Spleen (tissue), 11 donors: ENCODE measurements around the gene CDH10. TPM values are rescaled to one million over a fixed set of nuclear protein-coding genes. Genes with fewer than 3 reads are reported as not detected.

Experiments used
- DNase-seq: peaks from one replicate; pipeline ENCODE4 v3.0.0-alpha.2; 2020
- H3K27ac ChIP-seq, 8 donors: fragments of 200-600 bp; sonication (generic) in 7 of 8; 1 replicate in 4 of 8; 2 replicates in 4 of 8; pipeline versions ENCODE4 v1.5.0 to v1.8.0; 2016 to 2021; ENCODE audit warnings: inconsistent platforms in 4 of 8, mild to moderate bottlenecking in 4 of 8, moderate library complexity in 1 of 8
- H3K27me3 ChIP-seq, 7 donors: fragments of 200-600 bp; sonication (generic) in 6 of 7; replicated peaks in 1 of 7; 1 replicate in 4 of 7; 2 replicates in 3 of 7; pipeline versions ENCODE4 v1.5.0 to v1.8.0; 2016 to 2021; ENCODE audit warnings: inconsistent platforms in 3 of 7, mild to moderate bottlenecking in 1 of 7
- H3K36me3 ChIP-seq, 6 donors: fragments of 200-600 bp; sonication (generic) in 5 of 6; 1 replicate in 4 of 6; 2 replicates in 2 of 6; pipeline versions ENCODE4 v1.5.0 to v1.8.0; 2016 to 2021; ENCODE audit warnings: inconsistent platforms in 2 of 6
- H3K4me1 ChIP-seq, 6 donors: fragments of 200-600 bp; sonication (generic) in 5 of 6; 1 replicate in 3 of 6; 2 replicates in 3 of 6; pipeline versions ENCODE4 v1.5.0 to v1.8.0; 2016 to 2021; ENCODE audit warnings: inconsistent platforms in 3 of 6
- H3K4me3 ChIP-seq, 8 donors: fragments of 200-600 bp; sonication (generic) in 7 of 8; 1 replicate in 4 of 8; 2 replicates in 4 of 8; pipeline versions ENCODE4 v1.5.0 to v1.8.0; 2016 to 2021; ENCODE audit warnings: inconsistent platforms in 4 of 8, mild to moderate bottlenecking in 4 of 8, moderate library complexity in 2 of 8
- H3K9me3 ChIP-seq, 8 donors: fragments of 200-600 bp; sonication (generic) in 7 of 8; 1 replicate in 4 of 8; 2 replicates in 4 of 8; pipeline versions ENCODE4 v1.5.0 to v1.8.0; 2016 to 2021; ENCODE audit warnings: inconsistent platforms in 4 of 8
- CTCF ChIP-seq, 11 experiments: fragments of 200-600 bp in 7 of 11; fragments of 450-650 bp in 4 of 11; sonication (generic) in 4 of 11; IDR thresholded peaks in 8 of 11; conservative IDR thresholded peaks in 3 of 11; 1 replicate in 7 of 11; 2 replicates in 4 of 11; pipeline versions ENCODE4 v1.4.0 to v1.8.0; 2016 to 2021; ENCODE audit warnings: antibody characterized with exemption in 11 of 11, inconsistent platforms in 4 of 11, mild to moderate bottlenecking in 1 of 11
- POLR2A ChIP-seq, 3 donors: fragments of 450-650 bp; IDR thresholded peaks; one replicate each; pipeline ENCODE4 v1.5.1; 2017; ENCODE audit warnings: antibody characterized with exemption in 3 of 3, mild to moderate bottlenecking in 1 of 3
- POLR2AphosphoS5 ChIP-seq, 3 donors: sonication (generic); formaldehyde crosslinking; IDR thresholded peaks; one replicate each; pipeline ENCODE4 v1.5.1; 2017; ENCODE audit warnings: antibody characterized with exemption in 3 of 3
- WGBS, 5 donors: extraction: QIAGEN DNeasy Blood & Tissue Kit in 3 of 5; methylation state at CpG; one replicate each; pipeline versions ENCODE4 v1.1.5 to v1.1.7; 2013 to 2018; 5-methylcytosine and 5-hydroxymethylcytosine counted together
- intact Hi-C: fragments of 100-400 bp; cut with DNase I; formaldehyde crosslinking; loops from one replicate; pipeline ENCODE4 v1.15.0; 2023; ENCODE audit warnings: low total_unique reads
- polyA plus RNA-seq, 3 donors: library from polyadenylated mRNA; stranded (reverse); fragments of 200-250 nt; gene quantifications; one replicate each; pipeline ENCODE4 v1.2.1, GENCODE V29; 2013
- total RNA-seq, 7 donors: library from RNA; depleted of rRNA in 3 of 7; stranded (reverse); fragments of >200 nt in 3 of 7; fragmentation: NEBNext Ultra II Directional in 4 of 7; extraction: Animal tissue kit (Norgen Biotek cat#: 25700) in 4 of 7; gene quantifications; one replicate each; pipeline versions ENCODE4 v1.1.0 to v1.2.1, GENCODE V29; 2016 to 2021
- donor health status: healthy with polysubstance abuse.
- donor health status: DM: no; HTN: no; CAD: no; lungs with moderate emphysema.
- donor health status: DM: no; HTN: no; CAD: no.
- donor health status: Bipolar disorder and iron deficiency.
- donor health status: healthy.
- donor health status: DM: no; HTN: no; CAD: no.
- donor health status: DM: yes; HTN: yes; CAD: no.

Gene CDH10
- total and polyA plus RNA-seq, 10 donors, result not detected

DNA sequence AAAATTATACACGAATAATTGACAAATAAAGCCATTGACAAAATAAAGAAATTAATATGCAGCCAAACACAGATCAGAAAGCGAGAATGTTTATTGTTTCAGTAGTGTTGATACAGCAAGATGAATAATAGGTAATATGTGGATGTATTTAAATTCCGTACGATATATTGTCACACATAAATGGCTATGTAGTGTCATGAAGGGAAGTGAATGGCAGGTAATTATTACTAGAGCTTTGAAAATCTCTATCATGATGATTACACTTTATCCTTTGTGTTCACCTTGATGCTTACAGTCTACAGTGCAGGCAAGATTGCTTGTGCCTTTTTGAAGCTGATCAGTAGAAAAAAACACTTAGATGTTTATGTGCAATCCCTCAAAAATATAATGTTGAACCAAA is 23.3 kb upstream of the CDH10 start:
- TF ChIP-seq POLR2A (IDR thresholded peaks at IDR 0.05), result no peak
- TF ChIP-seq POLR2AphosphoS5 (IDR thresholded peaks at IDR 0.05), result no peak
- 84 to 96% (median 87%) methylated on average over 4 of the region's 4 CpGs for WGBS, 5 donors
- no peak for DNase-seq
- Histone ChIP-seq H3K36me3 (no peaks in the 10 kb centered on the region), H3K9me3 (peaks cover 0 to 8% (median 3%) of the 10 kb centered on the region in 8 donors), H3K4me3 (no peak overlapping the region), H3K27ac (no peak overlapping the region), H3K4me1 (no peaks in the 10 kb centered on the region), H3K27me3 (no peaks in the 10 kb centered on the region)
- intact Hi-C loops, result no loop called here

DNA sequence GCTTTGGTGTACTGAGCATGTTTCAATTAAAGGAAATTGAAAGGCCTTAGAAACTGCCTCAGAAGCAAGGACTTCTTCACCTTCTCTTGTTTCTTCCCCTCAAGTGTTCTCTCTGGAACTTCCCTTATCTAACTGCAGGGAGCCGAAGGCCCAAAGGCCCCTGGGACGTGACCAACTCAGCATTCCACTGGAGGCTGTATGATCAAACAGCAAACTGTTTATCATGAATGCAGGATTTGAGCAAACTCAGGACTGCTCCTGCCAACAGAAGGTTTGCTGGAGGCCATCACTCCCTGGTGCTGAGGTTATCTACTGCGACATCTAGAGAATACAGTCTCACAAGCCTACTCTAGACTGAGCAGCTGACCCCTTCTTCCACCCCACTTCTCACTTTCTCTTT is 4.8 kb upstream of the CDH10 start:
- Histone ChIP-seq H3K4me1 (peaks cover 0 to 8% (median 0%) of the 10 kb centered on the region in 6 donors), H3K27me3 (peaks cover 0 to 11% (median 0%) of the 10 kb centered on the region in 7 donors), H3K4me3 (no peak overlapping the region), H3K9me3 (no peaks in the 10 kb centered on the region), H3K27ac (no peak overlapping the region), H3K36me3 (no peaks in the 10 kb centered on the region)
- intact Hi-C loops, result no loop called here
- no peak for DNase-seq
- TF ChIP-seq CTCF (IDR thresholded peaks at IDR 0.05 in 8 of 11, conservative IDR thresholded peaks at IDR 0.05 in 3 of 11) (no peak), POLR2AphosphoS5 (IDR thresholded peaks at IDR 0.05) (no peak), POLR2A (IDR thresholded peaks at IDR 0.05) (no peak)
- 73 to 92% (median 79%) methylated on average over 3 of the region's 3 CpGs for WGBS, 5 donors

GRCh38 chr5:24646915-24647314 is 2.1 kb upstream of the CDH10 start:
- WGBS, 5 donors, result 67 to 90% (median 79%) methylated on average over 1 of the region's 1 CpG
- H3K27me3 ChIP-seq, result peaks cover 0 to 11% (median 0%) of the 10 kb centered on the region in 7 donors
- no peak overlapping the region for H3K4me3 ChIP-seq
- H3K4me1 ChIP-seq, result peaks cover 0 to 8% (median 0%) of the 10 kb centered on the region in 6 donors
- no peaks in the 10 kb centered on the region for H3K36me3 ChIP-seq
- H3K27ac ChIP-seq, result no peak overlapping the region
- TF ChIP-seq CTCF (IDR thresholded peaks at IDR 0.05 in 8 of 11, conservative IDR thresholded peaks at IDR 0.05 in 3 of 11) (no peak), POLR2A (IDR thresholded peaks at IDR 0.05) (no peak), POLR2AphosphoS5 (IDR thresholded peaks at IDR 0.05) (no peak)
- intact Hi-C loops, result no loop called here
- H3K9me3 ChIP-seq, result no peaks in the 10 kb centered on the region
- DNase-seq, result no peak

DNA sequence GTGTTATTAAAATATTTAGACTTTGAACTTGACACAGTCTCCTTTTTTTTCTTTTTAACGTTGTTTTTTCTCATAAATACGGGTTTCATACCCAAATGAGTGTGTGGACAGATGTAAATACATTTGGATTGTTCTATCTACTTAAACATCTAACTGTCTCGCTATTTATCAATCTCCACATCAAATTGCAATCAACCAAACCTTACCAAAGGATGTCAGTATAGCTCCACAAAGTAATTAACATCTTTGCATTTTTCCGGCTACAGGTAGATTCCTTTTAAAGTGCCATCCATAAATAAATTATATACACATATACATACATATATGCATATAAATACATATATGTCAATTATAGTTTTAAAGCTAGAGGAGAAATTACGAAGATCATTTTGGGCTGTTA is 705 bp upstream of the CDH10 start:
- WGBS, 5 donors, result 61 to 74% (median 69%) methylated on average over 5 of the region's 5 CpGs
- no peak overlapping the region for H3K4me3 ChIP-seq
- DNase-seq, result no peak
- no peak for TF ChIP-seq CTCF (IDR thresholded peaks at IDR 0.05 in 8 of 11, conservative IDR thresholded peaks at IDR 0.05 in 3 of 11)
- H3K36me3 ChIP-seq, result no peaks in the 10 kb centered on the region
- H3K4me1 ChIP-seq, result peaks cover 0 to 8% (median 0%) of the 10 kb centered on the region in 6 donors
- H3K27ac ChIP-seq, result no peak overlapping the region
- peaks cover 0 to 11% (median 0%) of the 10 kb centered on the region in 7 donors for H3K27me3 ChIP-seq
- H3K9me3 ChIP-seq, result no peaks in the 10 kb centered on the region
- intact Hi-C loops, result no loop called here

GRCh38 chr5:24643880-24644279 is 898 bp downstream of the CDH10 start:
- intact Hi-C loops, result no loop called here
- Histone ChIP-seq H3K27ac (no peak overlapping the region), H3K27me3 (peaks cover 0 to 11% (median 0%) of the 10 kb centered on the region in 7 donors), H3K4me3 (no peak overlapping the region), H3K9me3 (no peaks in the 10 kb centered on the region), H3K36me3 (no peaks in the 10 kb centered on the region), H3K4me1 (peaks cover 0 to 8% (median 0%) of the 10 kb centered on the region in 6 donors)
- TF ChIP-seq POLR2AphosphoS5 (IDR thresholded peaks at IDR 0.05), result no peak
- no peak for TF ChIP-seq CTCF (IDR thresholded peaks at IDR 0.05 in 8 of 11, conservative IDR thresholded peaks at IDR 0.05 in 3 of 11)
- TF ChIP-seq POLR2A (IDR thresholded peaks at IDR 0.05), result no peak
- DNase-seq, result no peak
- WGBS, 5 donors, result 63 to 81% (median 69%) methylated on average over 2 of the region's 2 CpGs
